SK-N-MC (cell line): ENCODE measurements around the gene RPS2.

Experiments used
- EZH2 ChIP-seq: fragments of 200-600 bp; sonication (generic); IDR thresholded peaks from one replicate; pipeline ENCODE4 v1.6.1; 2017; ENCODE audit warnings: antibody characterized with exemption
- FOXP2 ChIP-seq: optimal IDR thresholded peaks from 2 replicates; pipeline ENCODE3; 2011; ENCODE audit warnings: mild to moderate bottlenecking, moderate library complexity; ENCODE audit not compliant: insufficient read depth; ENCODE audit errors: extremely low read length, control extremely low read depth
- POLR2AphosphoS5 ChIP-seq: IDR thresholded peaks from 2 replicates; pipeline ENCODE4 v1.6.1; 2012; ENCODE audit warnings: mild to moderate bottlenecking, low read depth, low read length, borderline replicate concordance

DNA sequence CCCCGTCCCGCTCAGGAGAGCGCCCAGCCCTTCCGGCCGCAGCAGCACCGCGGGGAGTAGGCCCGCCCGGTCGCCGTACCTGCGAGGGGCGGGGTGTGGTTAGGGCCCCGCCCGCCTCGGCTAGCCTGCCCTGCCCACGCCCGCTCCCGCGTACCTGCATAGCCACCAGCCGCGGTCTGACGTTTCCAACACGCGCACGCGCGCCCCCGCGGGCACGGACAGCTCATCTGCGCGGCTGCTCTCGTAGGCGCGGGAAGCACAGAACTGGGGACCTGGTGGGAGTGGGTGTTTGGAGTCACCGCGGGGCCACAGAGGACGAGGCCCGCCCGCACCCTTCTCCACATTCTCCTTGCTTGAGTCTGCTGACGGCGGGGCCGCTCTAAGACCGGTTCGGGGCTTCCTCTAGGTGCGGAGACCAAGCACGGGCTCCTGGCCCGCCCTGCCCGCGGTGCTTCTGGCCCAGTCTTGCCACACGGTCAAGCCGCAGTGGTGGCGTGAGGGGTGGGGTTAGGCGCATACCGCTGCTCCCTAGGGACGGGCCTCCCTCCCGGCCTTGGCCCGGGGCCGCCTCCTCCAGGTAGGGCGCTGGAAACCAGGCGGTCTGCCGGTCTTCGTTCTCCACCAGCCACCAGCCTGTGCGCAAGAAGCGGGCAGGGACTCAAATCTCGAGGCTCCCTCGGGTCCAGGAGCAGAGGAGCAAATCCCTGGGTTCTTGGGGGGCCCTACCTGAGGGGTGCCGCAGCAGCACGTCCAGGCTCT lies 14.8 kb upstream of the RPS2 start:
- no peak for TF ChIP-seq FOXP2
- TF ChIP-seq EZH2: no peak
- TF ChIP-seq POLR2AphosphoS5: no peak
